Prostate gland (tissue), 2 donors: ENCODE results near the gene CRIM1.

Source experiments
- POLR2A ChIP-seq: fragments of 450-650 bp; IDR thresholded peaks from one replicate; pipeline ENCODE4 v1.6.1; 2016; ENCODE audit warnings: antibody characterized with exemption, mild to moderate bottlenecking
- TF ChIP-seq, protein P1 (sequence below), 4 experiments: fragments of 200-600 bp in 2 of 4; fragments of 450-650 bp in 2 of 4; sonication (generic) in 2 of 4; IDR thresholded peaks; 1 replicate in 3 of 4; 2 replicates in 1 of 4; pipeline ENCODE4 v1.5.1; 2016 to 2019; ENCODE audit warnings: antibody characterized with exemption in 4 of 4, mild to moderate bottlenecking in 2 of 4, moderate library complexity in 2 of 4

DNA sequence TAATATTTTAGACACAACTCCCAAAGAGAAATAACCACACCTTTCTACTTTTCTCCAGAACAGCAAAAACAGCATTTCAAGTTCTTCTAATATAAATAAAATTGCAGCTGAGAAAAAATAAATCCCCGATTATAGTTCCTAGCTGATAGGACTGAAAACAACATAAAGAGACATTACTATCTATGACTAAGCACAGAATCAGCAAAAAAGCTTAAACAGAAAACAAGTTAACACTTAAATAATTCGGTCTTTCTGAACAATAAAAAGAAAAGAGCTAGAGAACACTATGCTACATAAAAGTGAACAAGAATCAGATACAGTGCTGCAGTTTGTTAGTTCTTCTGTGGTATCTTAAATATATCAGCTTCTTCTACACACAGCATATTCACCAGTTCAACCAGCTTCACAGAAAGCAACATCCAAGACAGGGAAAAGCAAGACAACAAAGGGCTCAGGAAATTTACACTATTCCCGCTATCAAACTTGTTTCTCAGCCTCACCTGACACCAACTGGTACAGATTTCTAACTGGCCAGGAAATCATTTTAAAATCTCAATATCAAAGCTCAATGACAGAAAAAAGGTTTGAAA lies 213.8 kb downstream of the CRIM1 start:
- TF ChIP-seq POLR2A = no peak
- TF ChIP-seq, protein P1, sequence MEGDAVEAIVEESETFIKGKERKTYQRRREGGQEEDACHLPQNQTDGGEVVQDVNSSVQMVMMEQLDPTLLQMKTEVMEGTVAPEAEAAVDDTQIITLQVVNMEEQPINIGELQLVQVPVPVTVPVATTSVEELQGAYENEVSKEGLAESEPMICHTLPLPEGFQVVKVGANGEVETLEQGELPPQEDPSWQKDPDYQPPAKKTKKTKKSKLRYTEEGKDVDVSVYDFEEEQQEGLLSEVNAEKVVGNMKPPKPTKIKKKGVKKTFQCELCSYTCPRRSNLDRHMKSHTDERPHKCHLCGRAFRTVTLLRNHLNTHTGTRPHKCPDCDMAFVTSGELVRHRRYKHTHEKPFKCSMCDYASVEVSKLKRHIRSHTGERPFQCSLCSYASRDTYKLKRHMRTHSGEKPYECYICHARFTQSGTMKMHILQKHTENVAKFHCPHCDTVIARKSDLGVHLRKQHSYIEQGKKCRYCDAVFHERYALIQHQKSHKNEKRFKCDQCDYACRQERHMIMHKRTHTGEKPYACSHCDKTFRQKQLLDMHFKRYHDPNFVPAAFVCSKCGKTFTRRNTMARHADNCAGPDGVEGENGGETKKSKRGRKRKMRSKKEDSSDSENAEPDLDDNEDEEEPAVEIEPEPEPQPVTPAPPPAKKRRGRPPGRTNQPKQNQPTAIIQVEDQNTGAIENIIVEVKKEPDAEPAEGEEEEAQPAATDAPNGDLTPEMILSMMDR (IDR thresholded peaks at IDR 0.05) = no peak
